ENCODE data around the gene FGD5. TPM values are rescaled to one million over a fixed set of nuclear protein-coding genes. Genes with fewer than 3 reads are reported as not detected.

FGD5 gene
- total and polyA plus RNA-seq, 9 of the 15 experiments (the other 6 are each of a cell fraction or from before 2014, with no cell fraction given) = 0.18 TPM; not detected in 8

DNA sequence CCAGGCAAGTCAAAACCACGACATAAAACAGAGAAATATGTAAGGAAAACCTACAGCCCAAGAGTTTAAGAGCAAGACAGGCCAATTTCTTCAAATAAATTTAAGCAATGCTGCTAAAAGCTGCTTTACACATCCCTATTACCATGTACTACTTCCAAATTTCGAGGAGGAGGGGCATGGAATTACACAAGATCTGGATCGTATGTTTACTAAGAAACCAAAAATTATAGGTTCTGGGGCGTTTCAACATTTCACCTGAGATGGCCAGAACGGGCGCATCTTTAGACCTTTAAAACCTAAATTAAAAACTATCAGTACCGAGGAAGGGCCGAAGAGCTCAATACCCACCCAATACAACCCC, 128.0 kb downstream of the FGD5 start:
- Histone ChIP-seq H3K27ac (ENCODE audit: extremely low read depth, low read depth, low read length) (peak overlapping the region; percentile 99), H3K27me3 (ENCODE audit: control insufficient read depth in 2 of 2, insufficient read depth in 2 of 2, low read length in 2 of 2) (no peaks in the 10 kb centered on the region), H3K4me1 (replicated peaks in 1 of 2; ENCODE audit: control insufficient read depth in 2 of 2, insufficient read depth in 2 of 2, low read length in 2 of 2) (peaks cover 5 to 31% of the 10 kb centered on the region in 2 experiments), H3K4me3 (peak overlapping the region; percentile 85), H3K4me2 (ENCODE audit: insufficient read depth, low read length) (peak overlapping the region; percentile 86), H3K9ac (ENCODE audit: insufficient read depth in 1 of 2, low read depth in 2 of 2, low read length in 2 of 2) (peak overlapping the region; percentile 96 to 99), H2AFZ (ENCODE audit: low read depth, low read length) (peak overlapping the region; percentile 96), H3K36me3 (ENCODE audit: control insufficient read depth, insufficient read depth, low read length) (peaks cover 51% of the 10 kb centered on the region), H3K9me3 (replicated peaks; ENCODE audit: control insufficient read depth, insufficient read depth, low read depth, low read length) (no peaks in the 10 kb centered on the region), H3K79me2 (ENCODE audit: control insufficient read depth, insufficient read depth, low read length) (peaks cover 69% of the 10 kb centered on the region), H4K20me1 (replicated peaks; ENCODE audit: control insufficient read depth, insufficient read depth, low read length) (peaks cover 3% of the 10 kb centered on the region; the same call in 1 of the 2 replicates), H3K9me1 (ENCODE audit: control insufficient read depth, insufficient read depth, low read length) (no peaks in the 10 kb centered on the region)
- 3% methylated on average over 8 of the region's 8 CpGs for WGBS (ENCODE audit: insufficient coverage, low coverage, missing lambda C conversion rate)
- in situ Hi-C loops (cut with MboI) = no loop called here
- TF ChIP-seq NCOA2 (IDR thresholded peaks at IDR 0.05; ENCODE audit: partially characterized antibody in 2 of 2) (no peak), CEBPB (tag; IDR thresholded peaks at IDR 0.05) (peak; percentile 76), THRB (CRISPR knock-in tag; conservative IDR thresholded peaks at IDR 0.05) (no peak), NR2C1 (IDR thresholded peaks at IDR 0.05) (no peak), NR2C1 (tag; IDR thresholded peaks at IDR 0.05) (0 out of 2 replicates have a peak, but pooled peaks have one; percentile 6), NR2C2 (CRISPR knock-in tag; IDR thresholded peaks at IDR 0.05) (no peak), NR2C2 (tag; IDR thresholded peaks at IDR 0.05) (no peak), SMARCE1 (IDR thresholded peaks at IDR 0.05) (peak; percentile 51; the same call in 1 of the 2 replicates), SMARCA4 (IDR thresholded peaks at IDR 0.05) (0 out of 2 replicates have a peak, but pooled peaks have one; percentile 21), ARNT (IDR thresholded peaks at IDR 0.05) (0 out of 4 replicates have a peak, but pooled peaks of 1 of the 2 experiments have one; percentile 19), MTA3 (IDR thresholded peaks at IDR 0.05; ENCODE audit: borderline replicate concordance) (no peak), BCOR (IDR thresholded peaks at IDR 0.05) (no peak), ZBTB26 (CRISPR knock-in tag; IDR thresholded peaks at IDR 0.05) (no peak), ASH1L (IDR thresholded peaks at IDR 0.05; ENCODE audit: borderline replicate concordance, low read depth, partially characterized antibody) (no peak)
- TF ChIP-seq, protein P1, sequence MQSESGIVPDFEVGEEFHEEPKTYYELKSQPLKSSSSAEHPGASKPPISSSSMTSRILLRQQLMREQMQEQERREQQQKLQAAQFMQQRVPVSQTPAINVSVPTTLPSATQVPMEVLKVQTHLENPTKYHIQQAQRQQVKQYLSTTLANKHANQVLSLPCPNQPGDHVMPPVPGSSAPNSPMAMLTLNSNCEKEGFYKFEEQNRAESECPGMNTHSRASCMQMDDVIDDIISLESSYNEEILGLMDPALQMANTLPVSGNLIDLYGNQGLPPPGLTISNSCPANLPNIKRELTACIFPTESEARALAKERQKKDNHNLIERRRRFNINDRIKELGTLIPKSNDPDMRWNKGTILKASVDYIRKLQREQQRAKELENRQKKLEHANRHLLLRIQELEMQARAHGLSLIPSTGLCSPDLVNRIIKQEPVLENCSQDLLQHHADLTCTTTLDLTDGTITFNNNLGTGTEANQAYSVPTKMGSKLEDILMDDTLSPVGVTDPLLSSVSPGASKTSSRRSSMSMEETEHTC (IDR thresholded peaks at IDR 0.05) = no peak
- TF ChIP-seq, protein P2, sequence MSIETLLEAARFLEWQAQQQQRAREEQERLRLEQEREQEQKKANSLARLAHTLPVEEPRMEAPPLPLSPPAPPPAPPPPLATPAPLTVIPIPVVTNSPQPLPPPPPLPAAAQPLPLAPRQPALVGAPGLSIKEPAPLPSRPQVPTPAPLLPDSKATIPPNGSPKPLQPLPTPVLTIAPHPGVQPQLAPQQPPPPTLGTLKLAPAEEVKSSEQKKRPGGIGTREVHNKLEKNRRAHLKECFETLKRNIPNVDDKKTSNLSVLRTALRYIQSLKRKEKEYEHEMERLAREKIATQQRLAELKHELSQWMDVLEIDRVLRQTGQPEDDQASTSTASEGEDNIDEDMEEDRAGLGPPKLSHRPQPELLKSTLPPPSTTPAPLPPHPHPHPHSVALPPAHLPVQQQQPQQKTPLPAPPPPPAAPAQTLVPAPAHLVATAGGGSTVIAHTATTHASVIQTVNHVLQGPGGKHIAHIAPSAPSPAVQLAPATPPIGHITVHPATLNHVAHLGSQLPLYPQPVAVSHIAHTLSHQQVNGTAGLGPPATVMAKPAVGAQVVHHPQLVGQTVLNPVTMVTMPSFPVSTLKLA (conservative IDR thresholded peaks at IDR 0.05) = 0 out of 4 replicates have a peak, but pooled peaks of 1 of the 2 experiments have one; percentile 4
- no TSS peak for BruUV-seq (replicated peaks)
- CTCF ChIA-PET (ENCODE audit: low intra/inter-chr PET ratio) = interaction anchor here (0.6 kb wide), 1 partner anchor 1109 kb away, joined by 3 read pairs; no protein-coding TSS in a partner anchor
- FAIRE-seq (no peak), DNase-seq (ENCODE audit: extremely low read depth in 1 of 4, low spot score in 3 of 4) (no peak), ATAC-seq (no peak)
- intact Hi-C loops (cut with micrococcal nuclease) = no loop called here
- POLR2A ChIA-PET = interaction anchor here (0.7 to 1.7 kb wide), 9 partner anchors 9 to 383 kb away, joined by 3 to 12 read pairs (median 3); partner anchors contain the start of gene RBSN

All from K562 (cell line).